ENCODE data around the gene SYS1. TPM values are rescaled to one million over a fixed set of nuclear protein-coding genes. Genes with fewer than 3 reads are reported as not detected.

SYS1 gene
- polyA plus RNA-seq, 1 experiment = 25.1 TPM

- Histone ChIP-seq H3K4me3 (ENCODE audit: low read depth, low read length) (no peak overlapping the region), H3K9me3 (ENCODE audit: control insufficient read depth, insufficient read depth, low read length) (no peaks in the 10 kb centered on the region), H3K27me3 (ENCODE audit: control insufficient read depth, insufficient read depth, low read length) (no peaks in the 10 kb centered on the region), H3K27ac (ENCODE audit: low read depth, low read length) (no peak overlapping the region)
- POLR2A ChIA-PET = no interaction called here
- TF ChIP-seq CTCF (IDR thresholded peaks at IDR 0.05; ENCODE audit: low read depth, low read length) = no peak
- CTCF ChIA-PET = interaction anchor here (0.5 to 2.6 kb wide), 3 partner anchors 18 to 380 kb away, joined by 3 to 15 read pairs (median 6); no protein-coding TSS in a partner anchor
- no peak for DNase-seq (ENCODE audit: low read depth, low spot score)
Observed at GRCh38 chr20:45391559-45391958, 28.6 kb downstream of the SYS1 start.

- CTCF ChIA-PET = interaction anchor here (0.7 to 2.6 kb wide), 3 partner anchors 19 to 44 kb away, joined by 4 to 15 read pairs (median 5); no protein-coding TSS in a partner anchor
- DNase-seq (ENCODE audit: low read depth, low spot score) = no peak
- no peak for TF ChIP-seq CTCF (IDR thresholded peaks at IDR 0.05; ENCODE audit: low read depth, low read length)
- Histone ChIP-seq H3K27ac (ENCODE audit: low read depth, low read length) (no peak overlapping the region), H3K4me3 (ENCODE audit: low read depth, low read length) (no peak overlapping the region), H3K9me3 (ENCODE audit: control insufficient read depth, insufficient read depth, low read length) (no peaks in the 10 kb centered on the region), H3K27me3 (ENCODE audit: control insufficient read depth, insufficient read depth, low read length) (no peaks in the 10 kb centered on the region)
- POLR2A ChIA-PET = no interaction called here
Observed at GRCh38 chr20:45392733-45393132, 29.8 kb downstream of the SYS1 start.

- CTCF ChIA-PET = interaction anchor here (1.4 kb wide), 1 partner anchor 377 kb away, joined by 3 read pairs; no protein-coding TSS in a partner anchor
- TF ChIP-seq CTCF (IDR thresholded peaks at IDR 0.05; ENCODE audit: low read depth, low read length) = no peak
- Histone ChIP-seq H3K27me3 (ENCODE audit: control insufficient read depth, insufficient read depth, low read length) (no peaks in the 10 kb centered on the region), H3K27ac (ENCODE audit: low read depth, low read length) (no peak overlapping the region), H3K9me3 (ENCODE audit: control insufficient read depth, insufficient read depth, low read length) (no peaks in the 10 kb centered on the region), H3K4me3 (ENCODE audit: low read depth, low read length) (no peak overlapping the region)
- DNase-seq (ENCODE audit: low read depth, low spot score) = no peak
- POLR2A ChIA-PET = no interaction called here
Observed at GRCh38 chr20:45394221-45395113, 31.5 kb downstream of the SYS1 start.

- POLR2A ChIA-PET = no interaction called here
- Histone ChIP-seq H3K27ac (ENCODE audit: low read depth, low read length) (no peak overlapping the region), H3K9me3 (ENCODE audit: control insufficient read depth, insufficient read depth, low read length) (no peaks in the 10 kb centered on the region), H3K27me3 (ENCODE audit: control insufficient read depth, insufficient read depth, low read length) (no peaks in the 10 kb centered on the region), H3K4me3 (ENCODE audit: low read depth, low read length) (no peak overlapping the region)
- TF ChIP-seq CTCF (IDR thresholded peaks at IDR 0.05; ENCODE audit: low read depth, low read length) = no peak
- DNase-seq (ENCODE audit: low read depth, low spot score) = no peak
- CTCF ChIA-PET = no interaction called here
Observed at GRCh38 chr20:45395114-45395415, 32.1 kb downstream of the SYS1 start.

GRCh38 chr20:45399018-45399417 is 36.1 kb downstream of the SYS1 start:
- no peak for DNase-seq (ENCODE audit: low read depth, low spot score)
- no peak for TF ChIP-seq CTCF (IDR thresholded peaks at IDR 0.05; ENCODE audit: low read depth, low read length)
- Histone ChIP-seq H3K27ac (ENCODE audit: low read depth, low read length) (no peak overlapping the region), H3K4me3 (ENCODE audit: low read depth, low read length) (no peak overlapping the region), H3K27me3 (ENCODE audit: control insufficient read depth, insufficient read depth, low read length) (no peaks in the 10 kb centered on the region), H3K9me3 (ENCODE audit: control insufficient read depth, insufficient read depth, low read length) (peaks cover 8% of the 10 kb centered on the region)
- ChIA-PET POLR2A (no interaction called here), CTCF (interaction anchor here (0.8 kb wide), 1 partner anchor 25 kb away, joined by 3 read pairs; no protein-coding TSS in a partner anchor)
